H1 (cell line): ENCODE results near the gene TTC23. TPM values are rescaled to one million over a fixed set of nuclear protein-coding genes. Genes with fewer than 3 reads are reported as not detected.

Source experiments
- NANOG ChIP-seq: IDR thresholded peaks from 2 replicates; pipeline ENCODE4 v1.6.1; 2011; ENCODE audit warnings: low read length, low read depth, mild to moderate bottlenecking, inconsistent platforms; ENCODE audit not compliant: insufficient read depth, poor library complexity, severe bottlenecking
- RBBP5 ChIP-seq: IDR thresholded peaks from 2 replicates; pipeline ENCODE4 v1.7.1; 2012; ENCODE audit warnings: low read depth, mild to moderate bottlenecking, inconsistent platforms, low read length, moderate library complexity, borderline replicate concordance
- RNF2 ChIP-seq: fragments of 200-900, 300-1000 bp; sonication (generic); IDR thresholded peaks from 2 replicates; pipeline ENCODE4 v1.7.1; 2016; ENCODE audit warnings: borderline replicate concordance, low read depth, mild to moderate bottlenecking, antibody characterized with exemption, low read length; ENCODE audit not compliant: poor library complexity, severe bottlenecking; ENCODE audit errors: missing control alignments
- TEAD4 ChIP-seq: IDR thresholded peaks from 2 replicates; pipeline ENCODE4 v1.6.1; 2012; ENCODE audit warnings: low read depth, low read length, inconsistent platforms, mixed read lengths
- polyA plus RNA-seq, 7 experiments: library from polyadenylated mRNA; depleted of rRNA in 3 of 7; stranded (reverse) in 5 of 7; unstranded in 2 of 7; fragments of >200 nt in 5 of 7; fragments of 200-250 nt in 2 of 7; gene quantifications; 1 replicate in 5 of 7; 2 replicates in 1 of 7; 4 replicates in 1 of 7; pipeline versions ENCODE4 v1.2.1 to v1.2.3, GENCODE V29; 2011 to 2013; ENCODE audit warnings: missing spikeins in 2 of 7, mixed read lengths in 2 of 7
- total RNA-seq: library from RNA; stranded (reverse); fragmentation: NEBNext Ultra II Directional; extraction: Animal tissue kit (Norgen Biotek cat#: 25700); gene quantifications from 2 replicates; pipeline ENCODE4 v1.2.1, GENCODE V29; 2021
- TF ChIP-seq, protein P1 (sequence below): fragments of 300-600 bp; sonication (generic); IDR thresholded peaks from 2 replicates; pipeline ENCODE4 v1.7.1; 2012; ENCODE audit warnings: low read length, moderate library complexity, mild to moderate bottlenecking, inconsistent platforms; ENCODE audit not compliant: insufficient replicate concordance

The TTC23 gene
- total and polyA plus RNA-seq, 2 of the 8 experiments (the other 6 are each of a cell fraction or from before 2014, with no cell fraction given): 4.8 to 23.0 TPM

DNA sequence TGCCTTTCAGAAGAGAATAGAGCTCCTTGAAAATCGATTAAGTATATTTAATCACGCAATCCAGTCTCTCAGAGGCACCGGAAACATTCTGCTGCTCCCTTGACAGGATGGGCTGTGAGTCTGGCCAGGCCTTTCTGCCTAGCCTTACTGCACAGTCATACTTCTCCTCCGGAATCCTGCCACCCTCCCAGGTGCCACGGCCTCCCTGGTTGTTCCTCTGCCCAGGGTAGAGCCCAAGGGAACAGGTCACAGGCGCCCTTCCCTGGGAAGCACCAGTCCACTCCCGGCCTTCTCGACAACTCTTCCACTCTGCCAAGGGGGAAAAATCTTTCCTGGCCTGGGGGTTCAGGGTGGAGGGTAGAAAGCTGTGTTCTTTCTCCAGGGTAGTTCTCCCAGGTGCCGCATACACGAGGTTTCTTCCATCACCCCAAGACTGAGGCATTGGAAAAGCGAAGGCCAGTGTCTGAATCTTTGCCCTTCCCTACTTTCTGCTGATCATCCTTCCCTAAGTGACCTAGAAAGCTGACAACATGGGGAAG, 161.9 kb downstream of the TTC23 start (continued):
- TF ChIP-seq, protein P1, sequence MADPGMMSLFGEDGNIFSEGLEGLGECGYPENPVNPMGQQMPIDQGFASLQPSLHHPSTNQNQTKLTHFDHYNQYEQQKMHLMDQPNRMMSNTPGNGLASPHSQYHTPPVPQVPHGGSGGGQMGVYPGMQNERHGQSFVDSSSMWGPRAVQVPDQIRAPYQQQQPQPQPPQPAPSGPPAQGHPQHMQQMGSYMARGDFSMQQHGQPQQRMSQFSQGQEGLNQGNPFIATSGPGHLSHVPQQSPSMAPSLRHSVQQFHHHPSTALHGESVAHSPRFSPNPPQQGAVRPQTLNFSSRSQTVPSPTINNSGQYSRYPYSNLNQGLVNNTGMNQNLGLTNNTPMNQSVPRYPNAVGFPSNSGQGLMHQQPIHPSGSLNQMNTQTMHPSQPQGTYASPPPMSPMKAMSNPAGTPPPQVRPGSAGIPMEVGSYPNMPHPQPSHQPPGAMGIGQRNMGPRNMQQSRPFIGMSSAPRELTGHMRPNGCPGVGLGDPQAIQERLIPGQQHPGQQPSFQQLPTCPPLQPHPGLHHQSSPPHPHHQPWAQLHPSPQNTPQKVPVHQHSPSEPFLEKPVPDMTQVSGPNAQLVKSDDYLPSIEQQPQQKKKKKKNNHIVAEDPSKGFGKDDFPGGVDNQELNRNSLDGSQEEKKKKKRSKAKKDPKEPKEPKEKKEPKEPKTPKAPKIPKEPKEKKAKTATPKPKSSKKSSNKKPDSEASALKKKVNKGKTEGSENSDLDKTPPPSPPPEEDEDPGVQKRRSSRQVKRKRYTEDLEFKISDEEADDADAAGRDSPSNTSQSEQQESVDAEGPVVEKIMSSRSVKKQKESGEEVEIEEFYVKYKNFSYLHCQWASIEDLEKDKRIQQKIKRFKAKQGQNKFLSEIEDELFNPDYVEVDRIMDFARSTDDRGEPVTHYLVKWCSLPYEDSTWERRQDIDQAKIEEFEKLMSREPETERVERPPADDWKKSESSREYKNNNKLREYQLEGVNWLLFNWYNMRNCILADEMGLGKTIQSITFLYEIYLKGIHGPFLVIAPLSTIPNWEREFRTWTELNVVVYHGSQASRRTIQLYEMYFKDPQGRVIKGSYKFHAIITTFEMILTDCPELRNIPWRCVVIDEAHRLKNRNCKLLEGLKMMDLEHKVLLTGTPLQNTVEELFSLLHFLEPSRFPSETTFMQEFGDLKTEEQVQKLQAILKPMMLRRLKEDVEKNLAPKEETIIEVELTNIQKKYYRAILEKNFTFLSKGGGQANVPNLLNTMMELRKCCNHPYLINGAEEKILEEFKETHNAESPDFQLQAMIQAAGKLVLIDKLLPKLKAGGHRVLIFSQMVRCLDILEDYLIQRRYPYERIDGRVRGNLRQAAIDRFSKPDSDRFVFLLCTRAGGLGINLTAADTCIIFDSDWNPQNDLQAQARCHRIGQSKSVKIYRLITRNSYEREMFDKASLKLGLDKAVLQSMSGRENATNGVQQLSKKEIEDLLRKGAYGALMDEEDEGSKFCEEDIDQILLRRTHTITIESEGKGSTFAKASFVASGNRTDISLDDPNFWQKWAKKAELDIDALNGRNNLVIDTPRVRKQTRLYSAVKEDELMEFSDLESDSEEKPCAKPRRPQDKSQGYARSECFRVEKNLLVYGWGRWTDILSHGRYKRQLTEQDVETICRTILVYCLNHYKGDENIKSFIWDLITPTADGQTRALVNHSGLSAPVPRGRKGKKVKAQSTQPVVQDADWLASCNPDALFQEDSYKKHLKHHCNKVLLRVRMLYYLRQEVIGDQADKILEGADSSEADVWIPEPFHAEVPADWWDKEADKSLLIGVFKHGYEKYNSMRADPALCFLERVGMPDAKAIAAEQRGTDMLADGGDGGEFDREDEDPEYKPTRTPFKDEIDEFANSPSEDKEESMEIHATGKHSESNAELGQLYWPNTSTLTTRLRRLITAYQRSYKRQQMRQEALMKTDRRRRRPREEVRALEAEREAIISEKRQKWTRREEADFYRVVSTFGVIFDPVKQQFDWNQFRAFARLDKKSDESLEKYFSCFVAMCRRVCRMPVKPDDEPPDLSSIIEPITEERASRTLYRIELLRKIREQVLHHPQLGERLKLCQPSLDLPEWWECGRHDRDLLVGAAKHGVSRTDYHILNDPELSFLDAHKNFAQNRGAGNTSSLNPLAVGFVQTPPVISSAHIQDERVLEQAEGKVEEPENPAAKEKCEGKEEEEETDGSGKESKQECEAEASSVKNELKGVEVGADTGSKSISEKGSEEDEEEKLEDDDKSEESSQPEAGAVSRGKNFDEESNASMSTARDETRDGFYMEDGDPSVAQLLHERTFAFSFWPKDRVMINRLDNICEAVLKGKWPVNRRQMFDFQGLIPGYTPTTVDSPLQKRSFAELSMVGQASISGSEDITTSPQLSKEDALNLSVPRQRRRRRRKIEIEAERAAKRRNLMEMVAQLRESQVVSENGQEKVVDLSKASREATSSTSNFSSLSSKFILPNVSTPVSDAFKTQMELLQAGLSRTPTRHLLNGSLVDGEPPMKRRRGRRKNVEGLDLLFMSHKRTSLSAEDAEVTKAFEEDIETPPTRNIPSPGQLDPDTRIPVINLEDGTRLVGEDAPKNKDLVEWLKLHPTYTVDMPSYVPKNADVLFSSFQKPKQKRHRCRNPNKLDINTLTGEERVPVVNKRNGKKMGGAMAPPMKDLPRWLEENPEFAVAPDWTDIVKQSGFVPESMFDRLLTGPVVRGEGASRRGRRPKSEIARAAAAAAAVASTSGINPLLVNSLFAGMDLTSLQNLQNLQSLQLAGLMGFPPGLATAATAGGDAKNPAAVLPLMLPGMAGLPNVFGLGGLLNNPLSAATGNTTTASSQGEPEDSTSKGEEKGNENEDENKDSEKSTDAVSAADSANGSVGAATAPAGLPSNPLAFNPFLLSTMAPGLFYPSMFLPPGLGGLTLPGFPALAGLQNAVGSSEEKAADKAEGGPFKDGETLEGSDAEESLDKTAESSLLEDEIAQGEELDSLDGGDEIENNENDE: no peak
- TF ChIP-seq NANOG (no peak), TEAD4 (no peak), RNF2 (no peak), RBBP5 (no peak)
